Thyroid gland (tissue), 4 donors: Measurements from ENCODE around the gene PRAMEF12. TPM values are rescaled to one million over a fixed set of nuclear protein-coding genes. Genes with fewer than 3 reads are reported as not detected.

Source experiments
- DNase-seq, 2 donors: peaks; one replicate each; pipeline ENCODE4 v3.0.0-alpha.2; 2019
- H3K27ac ChIP-seq, 3 donors: fragments of 200-600 bp; sonication (generic); 1 replicate in 2 of 3; 2 replicates in 1 of 3; pipeline ENCODE4 v1.5.1; 2016 to 2019; ENCODE audit warnings: mild to moderate bottlenecking in 1 of 3, moderate library complexity in 1 of 3
- H3K27me3 ChIP-seq: fragments of 200-600 bp; sonication (generic); one replicate; pipeline ENCODE4 v1.5.1; 2019
- H3K36me3 ChIP-seq, 2 donors: fragments of 200-600 bp; sonication (generic); one replicate each; pipeline ENCODE4 v1.5.1; 2016 to 2019
- H3K4me1 ChIP-seq, 2 donors: fragments of 200-600 bp; sonication (generic); one replicate each; pipeline ENCODE4 v1.5.1; 2017 to 2019
- H3K4me3 ChIP-seq, 3 donors: fragments of 200-600 bp; sonication (generic); replicated peaks in 1 of 3; 1 replicate in 2 of 3; 2 replicates in 1 of 3; pipeline ENCODE4 v1.5.1; 2016; ENCODE audit warnings: mild to moderate bottlenecking in 1 of 3
- H3K9me3 ChIP-seq: fragments of 200-600 bp; sonication (generic); one replicate; pipeline ENCODE4 v1.5.1; 2017
- POLR2A ChIP-seq, 2 donors: fragments of 450-650 bp; IDR thresholded peaks; one replicate each; pipeline ENCODE4 v1.6.1; 2017; ENCODE audit warnings: antibody characterized with exemption in 2 of 2, mild to moderate bottlenecking in 2 of 2, moderate library complexity in 1 of 2
- WGBS, 2 donors: methylation state at CpG; one replicate each; pipeline ENCODE4 v1.1.5; 2017; 5-methylcytosine and 5-hydroxymethylcytosine counted together
- intact Hi-C: fragments of 100-400 bp; cut with DNase I; formaldehyde crosslinking; loops from one replicate; pipeline ENCODE4 v1.15.1; 2023
- total RNA-seq, 4 donors: library from RNA; depleted of rRNA; stranded (reverse); fragments of >200 nt; gene quantifications; one replicate each; pipeline ENCODE4 v1.2.3, GENCODE V29; 2016
- TF ChIP-seq, protein P1 (sequence below), 6 experiments: fragments of 200-600 bp in 3 of 6; fragments of 450-650 bp in 3 of 6; sonication (generic) in 3 of 6; IDR thresholded peaks; one replicate each; pipeline ENCODE4 v1.5.1; 2016 to 2019; ENCODE audit warnings: antibody characterized with exemption in 6 of 6, mild to moderate bottlenecking in 2 of 6, inconsistent platforms in 1 of 6, moderate library complexity in 1 of 6

PRAMEF12 gene
- total RNA-seq, 4 donors from 2014 or later = not detected

DNA sequence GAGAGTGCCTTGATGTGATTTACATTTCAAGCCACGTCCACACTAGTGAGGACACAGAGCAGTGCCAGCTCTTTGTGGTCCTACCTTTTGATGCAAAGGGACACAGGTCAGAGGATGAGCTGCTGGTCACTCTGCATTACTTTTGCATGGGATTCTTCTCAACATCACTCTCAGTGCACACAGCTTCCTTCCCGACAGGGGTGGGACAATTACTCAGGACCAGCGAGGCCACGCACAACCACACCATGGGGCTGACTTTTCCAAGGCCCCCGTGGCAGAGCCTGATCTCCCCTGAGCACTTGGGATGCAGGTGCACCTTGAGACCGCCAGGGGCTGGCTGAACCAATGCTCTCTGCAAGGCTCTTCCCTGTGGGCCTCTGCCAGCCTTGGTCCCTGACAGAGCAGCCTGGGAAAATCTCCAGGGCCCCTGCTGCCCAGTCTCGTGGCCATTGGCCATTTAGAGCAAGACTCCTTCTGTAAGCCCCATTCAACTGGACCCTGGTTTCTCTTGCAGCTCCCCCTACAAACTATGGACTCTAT, 13.2 kb upstream of the PRAMEF12 start:
- Histone ChIP-seq H3K27me3 (no peaks in the 10 kb centered on the region), H3K4me1 (no peaks in the 10 kb centered on the region), H3K36me3 (no peaks in the 10 kb centered on the region), H3K4me3 (no peak overlapping the region), H3K9me3 (no peaks in the 10 kb centered on the region), H3K27ac (no peak overlapping the region)
- no peak for TF ChIP-seq POLR2A (IDR thresholded peaks at IDR 0.05)
- TF ChIP-seq, protein P1, sequence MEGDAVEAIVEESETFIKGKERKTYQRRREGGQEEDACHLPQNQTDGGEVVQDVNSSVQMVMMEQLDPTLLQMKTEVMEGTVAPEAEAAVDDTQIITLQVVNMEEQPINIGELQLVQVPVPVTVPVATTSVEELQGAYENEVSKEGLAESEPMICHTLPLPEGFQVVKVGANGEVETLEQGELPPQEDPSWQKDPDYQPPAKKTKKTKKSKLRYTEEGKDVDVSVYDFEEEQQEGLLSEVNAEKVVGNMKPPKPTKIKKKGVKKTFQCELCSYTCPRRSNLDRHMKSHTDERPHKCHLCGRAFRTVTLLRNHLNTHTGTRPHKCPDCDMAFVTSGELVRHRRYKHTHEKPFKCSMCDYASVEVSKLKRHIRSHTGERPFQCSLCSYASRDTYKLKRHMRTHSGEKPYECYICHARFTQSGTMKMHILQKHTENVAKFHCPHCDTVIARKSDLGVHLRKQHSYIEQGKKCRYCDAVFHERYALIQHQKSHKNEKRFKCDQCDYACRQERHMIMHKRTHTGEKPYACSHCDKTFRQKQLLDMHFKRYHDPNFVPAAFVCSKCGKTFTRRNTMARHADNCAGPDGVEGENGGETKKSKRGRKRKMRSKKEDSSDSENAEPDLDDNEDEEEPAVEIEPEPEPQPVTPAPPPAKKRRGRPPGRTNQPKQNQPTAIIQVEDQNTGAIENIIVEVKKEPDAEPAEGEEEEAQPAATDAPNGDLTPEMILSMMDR (IDR thresholded peaks at IDR 0.05) = no peak
- no peak for DNase-seq
- intact Hi-C loops = no loop called here
- WGBS, 2 donors = 62 to 82% methylated on average over 7 of the region's 7 CpGs

DNA sequence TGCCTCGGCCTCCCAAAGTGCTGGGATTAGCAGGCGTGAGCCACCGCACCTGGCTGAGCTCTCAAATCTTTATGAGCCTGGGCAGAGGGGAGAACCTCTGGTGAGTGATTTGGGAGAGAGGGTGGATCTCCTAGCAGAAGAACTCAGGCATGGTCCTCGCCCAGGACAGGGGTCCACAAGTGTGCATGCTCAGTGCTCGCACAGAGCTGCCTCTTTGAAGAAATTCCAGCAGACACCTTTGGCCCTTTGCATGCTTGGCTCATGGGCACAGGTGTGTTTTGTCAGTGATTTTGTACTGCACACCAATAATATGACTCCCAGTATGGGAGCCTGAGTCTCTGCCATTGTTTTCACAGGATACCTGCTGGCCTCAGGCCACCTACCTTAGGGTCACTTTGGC, 11.8 kb upstream of the PRAMEF12 start:
- H3K27me3 ChIP-seq = no peaks in the 10 kb centered on the region
- H3K4me1 ChIP-seq = no peaks in the 10 kb centered on the region
- intact Hi-C loops = no loop called here
- H3K4me3 ChIP-seq = no peak overlapping the region
- no peak for DNase-seq
- TF ChIP-seq, protein P1 (IDR thresholded peaks at IDR 0.05) = no peak
- TF ChIP-seq POLR2A (IDR thresholded peaks at IDR 0.05) = no peak
- 67 to 92% methylated on average over 2 to 5 of the region's 5 CpGs for WGBS, 2 donors
- no peaks in the 10 kb centered on the region for H3K9me3 ChIP-seq
- H3K36me3 ChIP-seq = no peaks in the 10 kb centered on the region
- no peak overlapping the region for H3K27ac ChIP-seq

DNA sequence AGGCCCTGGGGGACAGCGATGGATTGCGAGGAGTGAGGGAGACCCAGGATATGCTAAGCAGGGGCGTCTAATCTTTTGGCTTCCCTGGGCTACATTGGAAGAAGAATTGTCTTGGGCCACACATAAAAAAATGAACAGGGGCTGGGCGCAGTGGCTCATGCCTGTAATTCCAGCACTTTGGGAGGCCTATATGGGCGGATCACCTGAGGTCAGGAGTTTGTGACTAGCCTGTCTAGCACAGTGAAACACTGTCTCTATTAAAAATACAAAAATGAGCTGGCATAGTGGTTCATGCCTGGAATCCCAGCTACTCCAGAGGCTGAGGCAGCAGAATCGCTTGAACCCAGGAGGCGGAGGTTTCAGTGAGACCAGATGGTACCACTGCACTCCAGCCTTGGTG, 10.8 kb upstream of the PRAMEF12 start:
- Histone ChIP-seq H3K4me3 (no peak overlapping the region), H3K9me3 (no peaks in the 10 kb centered on the region), H3K4me1 (no peaks in the 10 kb centered on the region), H3K36me3 (no peaks in the 10 kb centered on the region), H3K27ac (no peak overlapping the region), H3K27me3 (no peaks in the 10 kb centered on the region)
- WGBS, 2 donors = 89 to 92% methylated on average over 7 of the region's 7 CpGs
- intact Hi-C loops = no loop called here
- no peak for DNase-seq
- TF ChIP-seq POLR2A (IDR thresholded peaks at IDR 0.05) = no peak
- TF ChIP-seq, protein P1 (IDR thresholded peaks at IDR 0.05) = no peak

DNA sequence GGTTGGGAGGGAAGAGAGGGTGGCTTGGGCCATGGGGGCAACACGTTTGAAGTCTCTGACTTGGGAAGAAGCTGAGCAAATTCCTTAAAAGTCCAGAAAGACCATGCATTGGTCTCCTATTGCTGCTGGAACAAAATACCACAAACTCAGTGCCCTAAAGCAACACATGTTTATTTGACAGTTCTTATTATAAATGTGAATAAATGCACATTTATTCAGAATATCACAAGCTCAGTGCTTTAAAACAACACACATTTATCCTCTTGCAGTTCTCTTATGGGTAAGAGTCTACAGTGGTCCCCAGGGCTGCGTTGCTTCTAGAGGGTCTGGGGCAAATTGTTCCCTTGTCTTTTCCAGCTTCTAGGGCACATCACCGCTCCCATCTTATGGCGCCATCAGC, 10.1 kb upstream of the PRAMEF12 start:
- no peak for DNase-seq
- no peak for TF ChIP-seq POLR2A (IDR thresholded peaks at IDR 0.05)
- TF ChIP-seq, protein P1 (IDR thresholded peaks at IDR 0.05) = no peak

DNA sequence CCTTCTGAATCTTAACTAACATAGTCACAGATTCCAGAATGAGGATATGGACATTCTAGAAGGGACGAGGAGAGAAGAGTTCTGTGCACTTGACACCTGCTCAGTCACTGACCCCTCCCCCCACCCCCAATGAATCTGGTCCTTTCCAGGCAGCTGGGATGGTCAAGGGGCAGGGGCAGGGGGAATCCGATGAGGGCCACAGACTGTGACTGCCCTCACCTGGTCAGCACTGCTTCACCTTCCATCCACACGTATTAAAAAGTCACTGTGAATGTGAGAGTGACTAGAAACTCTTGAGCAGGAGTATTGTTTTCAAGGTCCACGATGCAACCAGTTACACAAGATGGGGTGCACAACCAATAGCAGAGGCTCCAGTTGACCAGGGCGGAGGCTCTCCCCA, 9.5 kb upstream of the PRAMEF12 start:
- Histone ChIP-seq H3K27ac (no peak overlapping the region), H3K4me3 (no peak overlapping the region), H3K27me3 (no peaks in the 10 kb centered on the region), H3K4me1 (no peaks in the 10 kb centered on the region), H3K9me3 (no peaks in the 10 kb centered on the region), H3K36me3 (no peaks in the 10 kb centered on the region)
- DNase-seq = no peak
- TF ChIP-seq, protein P1 (IDR thresholded peaks at IDR 0.05) = no peak
- TF ChIP-seq POLR2A (IDR thresholded peaks at IDR 0.05) = no peak
- WGBS, 2 donors = 64 to 67% methylated on average over 5 of the region's 5 CpGs
- intact Hi-C loops = no loop called here

More for the DNA sequence above, 10.1 kb upstream of the PRAMEF12 start:
- Histone ChIP-seq H3K36me3 (no peaks in the 10 kb centered on the region), H3K27me3 (no peaks in the 10 kb centered on the region), H3K9me3 (no peaks in the 10 kb centered on the region), H3K4me1 (no peaks in the 10 kb centered on the region), H3K4me3 (no peak overlapping the region), H3K27ac (no peak overlapping the region)
- intact Hi-C loops = no loop called here
- WGBS, 2 donors = 77 to 78% methylated on average over 4 of the region's 4 CpGs
